Caco-2 (cell line): Measurements from ENCODE around the gene TENM3. TPM values are rescaled to one million over a fixed set of nuclear protein-coding genes. Genes with fewer than 3 reads are reported as not detected.

Source experiments
- BruUV-seq: library from RNA; stranded (reverse); fragments of 400-500 nt; replicated peaks from 2 replicates; lab custom pipeline; 2021; lab: Mats Ljungman, UMichigan
- CTCF ChIA-PET: fragments of 300-600 bp; sonication (Branson Sonifier 250); formaldehyde crosslinking; loops from one replicate; lab custom pipeline; 2022; ENCODE audit warnings: antibody characterized with exemption; lab: Charles Lee
- POLR2A ChIA-PET: fragments of 300-600 bp; sonication (Branson Sonifier 250); formaldehyde crosslinking; loops from one replicate; lab custom pipeline; 2022; ENCODE audit warnings: antibody characterized with exemption; lab: Charles Lee
- DNase-seq, 2 experiments: peaks; one replicate each; pipeline versions ENCODE4 v3.0.0 to v3.0.0-alpha.2; 2020 to 2022
- H3K27me3 ChIP-seq: replicated peaks from 2 replicates; pipeline ENCODE4 v1.6.0; 2011; ENCODE audit warnings: low read length; ENCODE audit not compliant: control insufficient read depth, insufficient read depth
- H3K36me3 ChIP-seq: 2 replicates; pipeline ENCODE4 v1.5.1; 2011; ENCODE audit warnings: low read length; ENCODE audit not compliant: control insufficient read depth, insufficient read depth
- H3K4me1 ChIP-seq: fragments of 250-450 bp; sonication (Bioruptor Pico); 2 replicates; pipeline ENCODE4 v1.5.1; 2020; ENCODE audit warnings: mild to moderate bottlenecking
- H3K4me3 ChIP-seq: 2 replicates; pipeline ENCODE4 v1.5.1; 2011; ENCODE audit warnings: low read depth, mild to moderate bottlenecking, control low read depth, low read length
- H3K9me3 ChIP-seq: fragments of 250-450 bp; sonication (Bioruptor Pico); 2 replicates; pipeline ENCODE4 v1.5.1; 2020; ENCODE audit warnings: mild to moderate bottlenecking, moderate library complexity
- H3K27ac Mint-ChIP-seq: one replicate; pipeline ENCODE4 v1.8.0; 2022; ENCODE audit warnings: mixed read lengths; ENCODE audit not compliant: unreplicated experiment
- H3K27me3 Mint-ChIP-seq: one replicate; pipeline ENCODE4 v1.8.0; 2022; ENCODE audit warnings: mixed read lengths; ENCODE audit not compliant: insufficient read depth, unreplicated experiment
- H3K36me3 Mint-ChIP-seq: one replicate; pipeline ENCODE4 v1.8.0; 2022; ENCODE audit warnings: mild to moderate bottlenecking, mixed read lengths; ENCODE audit not compliant: insufficient read depth, unreplicated experiment
- H3K4me1 Mint-ChIP-seq: one replicate; pipeline ENCODE4 v1.8.0; 2022; ENCODE audit warnings: low read depth, mixed read lengths; ENCODE audit not compliant: unreplicated experiment
- H3K4me3 Mint-ChIP-seq: one replicate; pipeline ENCODE4 v1.8.0; 2022; ENCODE audit warnings: mild to moderate bottlenecking, moderate library complexity, mixed read lengths; ENCODE audit not compliant: unreplicated experiment
- H3K9me3 Mint-ChIP-seq: one replicate; pipeline ENCODE4 v1.8.0; 2022; ENCODE audit warnings: mixed read lengths; ENCODE audit not compliant: unreplicated experiment
- intact Hi-C: fragments of 100-400 bp; cut with micrococcal nuclease; formaldehyde crosslinking; loops from one replicate; pipeline ENCODE4 v1.10.0; 2022; ENCODE audit not compliant: unreplicated experiment
- total RNA-seq: library from RNA; stranded (reverse); gene quantifications from 2 replicates; pipeline ENCODE4 v1.2.3, GENCODE V29; 2022
- TF ChIP-seq, protein P1 (sequence below), 2 experiments: fragments of 200-600 bp in 1 of 2; IDR thresholded peaks; 1 replicate in 1 of 2; 2 replicates in 1 of 2; pipeline versions ENCODE4 v1.5.1 to v1.8.0; 2011 to 2022; ENCODE audit warnings: antibody characterized with exemption in 1 of 2, control low read depth in 1 of 2, inconsistent platforms in 1 of 2, low read depth in 1 of 2, low read length in 1 of 2, mild to moderate bottlenecking in 1 of 2, moderate library complexity in 1 of 2; ENCODE audit not compliant: insufficient read depth in 1 of 2, severe bottlenecking in 1 of 2, unreplicated experiment in 1 of 2

The TENM3 gene
- total RNA-seq, 1 experiment from 2014 or later, result 94.7 TPM

DNA sequence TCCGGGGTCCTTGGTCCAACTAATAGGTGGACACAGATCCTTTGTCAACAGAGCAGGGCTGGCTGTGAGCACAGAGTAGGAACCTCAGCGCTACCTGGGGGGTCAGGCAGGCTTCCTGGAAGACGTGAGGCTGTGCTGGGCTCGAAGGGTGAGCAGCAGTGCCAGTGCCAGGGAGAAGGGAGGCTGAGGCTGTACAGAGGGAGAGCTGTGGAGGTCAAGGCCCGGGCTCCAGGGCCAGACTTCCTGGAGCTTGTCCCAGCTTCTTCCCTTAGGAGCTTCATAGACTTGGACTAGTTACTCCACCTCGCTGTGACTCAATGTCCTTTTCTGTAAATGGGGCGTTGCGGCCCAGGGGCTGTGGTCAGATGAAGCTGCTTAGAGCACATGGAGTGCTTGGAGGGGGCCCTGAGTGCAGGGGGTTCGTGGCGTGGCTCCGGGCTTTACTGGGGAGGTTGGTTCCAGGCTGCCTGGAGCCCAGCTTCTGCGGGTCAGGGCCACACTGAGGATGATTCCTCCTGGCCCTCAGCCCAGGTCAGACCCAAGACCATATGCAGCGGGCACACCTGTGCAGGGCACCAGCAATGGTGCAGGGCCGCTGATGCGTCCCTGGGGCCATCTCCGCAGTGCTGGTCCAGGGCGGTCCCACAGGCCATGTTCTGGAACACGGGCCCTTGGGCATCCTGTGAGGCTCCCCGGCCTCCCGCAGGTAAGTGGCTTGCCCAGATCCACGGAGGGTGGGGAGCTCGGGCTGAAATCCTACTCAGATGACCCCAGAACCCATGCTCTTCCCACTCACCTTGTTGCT is 575.9 kb downstream of the TENM3 start:
- DNase-seq, result no peak
- Mint-ChIP-seq H3K4me1 (peaks cover 11% of the 10 kb centered on the region), H3K27ac (no peak overlapping the region), H3K27me3 (no peaks in the 10 kb centered on the region), H3K4me3 (no peak overlapping the region), H3K36me3 (no peaks in the 10 kb centered on the region), H3K9me3 (no peaks in the 10 kb centered on the region)
- Histone ChIP-seq H3K36me3 (no peaks in the 10 kb centered on the region), H3K4me3 (no peak overlapping the region), H3K4me1 (no peaks in the 10 kb centered on the region), H3K27me3 (no peaks in the 10 kb centered on the region), H3K9me3 (no peaks in the 10 kb centered on the region)
- ChIA-PET POLR2A (no interaction called here), CTCF (no interaction called here)
- TF ChIP-seq, protein P1, sequence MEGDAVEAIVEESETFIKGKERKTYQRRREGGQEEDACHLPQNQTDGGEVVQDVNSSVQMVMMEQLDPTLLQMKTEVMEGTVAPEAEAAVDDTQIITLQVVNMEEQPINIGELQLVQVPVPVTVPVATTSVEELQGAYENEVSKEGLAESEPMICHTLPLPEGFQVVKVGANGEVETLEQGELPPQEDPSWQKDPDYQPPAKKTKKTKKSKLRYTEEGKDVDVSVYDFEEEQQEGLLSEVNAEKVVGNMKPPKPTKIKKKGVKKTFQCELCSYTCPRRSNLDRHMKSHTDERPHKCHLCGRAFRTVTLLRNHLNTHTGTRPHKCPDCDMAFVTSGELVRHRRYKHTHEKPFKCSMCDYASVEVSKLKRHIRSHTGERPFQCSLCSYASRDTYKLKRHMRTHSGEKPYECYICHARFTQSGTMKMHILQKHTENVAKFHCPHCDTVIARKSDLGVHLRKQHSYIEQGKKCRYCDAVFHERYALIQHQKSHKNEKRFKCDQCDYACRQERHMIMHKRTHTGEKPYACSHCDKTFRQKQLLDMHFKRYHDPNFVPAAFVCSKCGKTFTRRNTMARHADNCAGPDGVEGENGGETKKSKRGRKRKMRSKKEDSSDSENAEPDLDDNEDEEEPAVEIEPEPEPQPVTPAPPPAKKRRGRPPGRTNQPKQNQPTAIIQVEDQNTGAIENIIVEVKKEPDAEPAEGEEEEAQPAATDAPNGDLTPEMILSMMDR (IDR thresholded peaks at IDR 0.05; ENCODE audit: insufficient read depth in 1 of 2, low read depth in 1 of 2, low read length in 1 of 2, severe bottlenecking in 1 of 2, unreplicated experiment in 1 of 2), result no peak
- intact Hi-C loops, result no loop called here
- no TSS peak for BruUV-seq

- BruUV-seq, result no TSS peak
- Mint-ChIP-seq H3K36me3 (no peaks in the 10 kb centered on the region), H3K27ac (no peak overlapping the region), H3K4me3 (no peak overlapping the region), H3K9me3 (no peaks in the 10 kb centered on the region), H3K4me1 (peaks cover 11% of the 10 kb centered on the region), H3K27me3 (no peaks in the 10 kb centered on the region)
- DNase-seq, result no peak
- no peaks in the 10 kb centered on the region for H3K36me3 ChIP-seq
- no peaks in the 10 kb centered on the region for H3K27me3 ChIP-seq
- H3K4me1 ChIP-seq, result no peaks in the 10 kb centered on the region
- TF ChIP-seq, protein P1 (IDR thresholded peaks at IDR 0.05; ENCODE audit: insufficient read depth in 1 of 2, low read depth in 1 of 2, low read length in 1 of 2, severe bottlenecking in 1 of 2, unreplicated experiment in 1 of 2), result no peak
- ChIA-PET CTCF (no interaction called here), POLR2A (interaction anchor here (0.6 kb wide), 1 partner anchor 126 kb away, joined by 4 read pairs; no protein-coding TSS in a partner anchor)
- H3K9me3 ChIP-seq, result no peaks in the 10 kb centered on the region
- no peak overlapping the region for H3K4me3 ChIP-seq
- intact Hi-C loops, result no loop called here
Measured at GRCh38 chr4:182819751-182820150, 576.5 kb downstream of the TENM3 start.

DNA sequence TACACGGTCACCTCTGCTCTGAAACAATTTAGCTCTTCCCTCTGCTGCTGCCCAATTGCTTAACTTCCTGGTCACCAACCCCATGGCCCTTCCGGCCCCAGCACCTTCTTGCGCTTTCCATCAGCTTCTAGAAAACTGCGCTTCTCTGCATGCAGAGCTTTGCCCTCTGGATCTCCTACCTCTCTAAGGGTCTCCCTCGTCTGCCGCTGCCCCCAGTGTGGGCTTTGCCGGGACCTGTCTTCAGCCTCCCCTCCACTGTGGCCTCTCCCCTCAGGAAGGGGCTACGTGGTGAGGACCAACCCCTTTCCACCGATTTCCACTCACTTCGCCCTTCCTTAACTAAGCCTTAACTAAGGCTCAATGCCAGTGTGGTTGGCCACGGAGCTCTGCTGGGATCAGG is 579.4 kb downstream of the TENM3 start:
- TF ChIP-seq, protein P1 (IDR thresholded peaks at IDR 0.05; ENCODE audit: insufficient read depth in 1 of 2, low read depth in 1 of 2, low read length in 1 of 2, severe bottlenecking in 1 of 2, unreplicated experiment in 1 of 2), result no peak
- Histone ChIP-seq H3K36me3 (no peaks in the 10 kb centered on the region), H3K9me3 (no peaks in the 10 kb centered on the region), H3K27me3 (no peaks in the 10 kb centered on the region), H3K4me1 (no peaks in the 10 kb centered on the region), H3K4me3 (no peak overlapping the region)
- no peaks in the 10 kb centered on the region for H3K36me3 Mint-ChIP-seq
- BruUV-seq, result no TSS peak
- H3K4me1 Mint-ChIP-seq, result peaks cover 11% of the 10 kb centered on the region
- intact Hi-C loops, result no loop called here
- no peaks in the 10 kb centered on the region for H3K27me3 Mint-ChIP-seq
- ChIA-PET POLR2A (no interaction called here), CTCF (no interaction called here)
- no peak overlapping the region for H3K27ac Mint-ChIP-seq
- no peak for DNase-seq
- H3K9me3 Mint-ChIP-seq, result no peaks in the 10 kb centered on the region
- no peak overlapping the region for H3K4me3 Mint-ChIP-seq
